ENCODE data around the gene BIRC5.
A peak's percentile ranks its signal among the peaks of the same experiment; 100 is the strongest.

BIRC5 gene

GRCh38 chr17:78225088-78225865 is 11.2 kb downstream of the BIRC5 start:
- DNase-seq (ENCODE audit: low spot score): no peak

- DNase-seq (ENCODE audit: low spot score): no peak
Measured at GRCh38 chr17:78226055-78226758, 12.2 kb downstream of the BIRC5 start.

GRCh38 chr17:78226759-78227454 is 12.9 kb downstream of the BIRC5 start:
- DNase-seq (ENCODE audit: low spot score): no peak

- no peak for DNase-seq (ENCODE audit: low spot score)
Measured at GRCh38 chr17:78227455-78227916, 13.4 kb downstream of the BIRC5 start.

- DNase-seq (ENCODE audit: low spot score): no peak
Measured at GRCh38 chr17:78228176-78228575, 14.1 kb downstream of the BIRC5 start.

GRCh38 chr17:78230252-78230962 is 16.4 kb downstream of the BIRC5 start:
- DNase-seq (ENCODE audit: low spot score): no peak

- no peak for DNase-seq (ENCODE audit: low spot score)
Measured at GRCh38 chr17:78230996-78231935, 17.2 kb downstream of the BIRC5 start, which contains the start of gene TMEM235. Gene TMEM235 (plus strand): TSS chr17:78231631. CDS start chr17:78232024, 393 bp downstream.

- DNase-seq (ENCODE audit: low spot score): no peak
Measured at GRCh38 chr17:78231991-78232858, 18.2 kb downstream of the BIRC5 start.

- DNase-seq (ENCODE audit: low spot score): no peak
Measured at GRCh38 chr17:78232859-78233173, 18.8 kb downstream of the BIRC5 start.

- DNase-seq (ENCODE audit: low spot score): no peak
Measured at GRCh38 chr17:78233678-78234077, 19.6 kb downstream of the BIRC5 start.

- DNase-seq (ENCODE audit: low spot score): no peak
Measured at GRCh38 chr17:78234261-78234865, 20.3 kb downstream of the BIRC5 start.

GRCh38 chr17:78235022-78235421 is 21.0 kb downstream of the BIRC5 start:
- DNase-seq (ENCODE audit: low spot score): peak; percentile 88

GRCh38 chr17:78235885-78236284 is 21.8 kb downstream of the BIRC5 start:
- no peak for DNase-seq (ENCODE audit: low spot score)

- DNase-seq (ENCODE audit: low spot score): no peak
Measured at GRCh38 chr17:78236362-78237127, 22.5 kb downstream of the BIRC5 start.

GRCh38 chr17:78237401-78238012 is 23.5 kb downstream of the BIRC5 start:
- DNase-seq (ENCODE audit: low spot score): peak; percentile 95

- DNase-seq (ENCODE audit: low spot score): no peak
Measured at GRCh38 chr17:78238823-78239488, 24.9 kb downstream of the BIRC5 start.

GRCh38 chr17:78239489-78239931 is 25.5 kb downstream of the BIRC5 start:
- no peak for DNase-seq (ENCODE audit: low spot score)

Data from putamen (tissue), 1 donor.